GM12878 (cell line): Measurements from ENCODE around the gene LRRTM1.

Source experiments
- CBFB ChIP-seq: IDR thresholded peaks from 2 replicates; pipeline ENCODE4 v1.6.1; 2016; ENCODE audit warnings: antibody characterized with exemption, low read depth
- CBX5 ChIP-seq: sonication (generic); IDR thresholded peaks from 2 replicates; pipeline ENCODE4 v1.6.1; 2016; ENCODE audit warnings: low read depth, moderate library complexity, mild to moderate bottlenecking, inconsistent platforms
- CTCF ChIP-seq, 3 experiments: IDR thresholded peaks in 2 of 3; conservative IDR thresholded peaks in 1 of 3; 2 replicates each; pipeline ENCODE4 v1.5.1; 2011; ENCODE audit warnings: low read depth in 3 of 3, low read length in 3 of 3, mild to moderate bottlenecking in 3 of 3, control low read depth in 2 of 3, moderate library complexity in 2 of 3, inconsistent platforms in 1 of 3, mixed read lengths in 1 of 3; ENCODE audit not compliant: control insufficient read depth in 2 of 3, insufficient read depth in 1 of 3; ENCODE audit errors: extremely low read depth in 1 of 3
- MAX ChIP-seq: IDR thresholded peaks from 2 replicates; pipeline ENCODE4 v1.6.1; 2012; ENCODE audit warnings: low read depth, low read length, improper control_type of control experiment
- MXI1 ChIP-seq: fragments of 150-350 bp; IDR thresholded peaks from 2 replicates; pipeline ENCODE4 v1.6.1; 2011; ENCODE audit warnings: low read depth, mild to moderate bottlenecking, inconsistent platforms, low read length, improper control_type of control experiment
- MYC ChIP-seq: IDR thresholded peaks from 2 replicates; pipeline ENCODE4 v1.6.1; 2011; ENCODE audit warnings: mild to moderate bottlenecking, low read length, moderate library complexity, inconsistent platforms; ENCODE audit not compliant: insufficient read depth, insufficient replicate concordance, insufficient read length, severe bottlenecking
- NKRF ChIP-seq: fragments of 450-650 bp; conservative IDR thresholded peaks from 2 replicates; pipeline ENCODE4 v1.6.1; 2017; ENCODE audit warnings: mild to moderate bottlenecking, moderate library complexity
- NR2C2 ChIP-seq: IDR thresholded peaks from 2 replicates; pipeline ENCODE4 v1.6.1; 2011; ENCODE audit warnings: borderline replicate concordance, low read depth; ENCODE audit not compliant: control insufficient read depth, insufficient read length
- RAD21 ChIP-seq: IDR thresholded peaks from 2 replicates; pipeline ENCODE4 v1.6.1; 2011; ENCODE audit warnings: mild to moderate bottlenecking, low read depth, low read length, moderate library complexity; ENCODE audit not compliant: insufficient read depth
- YY1 ChIP-seq: IDR thresholded peaks from 2 replicates; pipeline ENCODE4 v1.6.1; 2011; ENCODE audit warnings: low read depth, mild to moderate bottlenecking, low read length

GRCh38 chr2:80348953-80349352, 44.4 kb upstream of the LRRTM1 start:
- TF ChIP-seq YY1: no peak
- TF ChIP-seq CBFB: no peak
- TF ChIP-seq MXI1: no peak
- TF ChIP-seq CBX5: no peak
- no peak for TF ChIP-seq NR2C2
- TF ChIP-seq CTCF (IDR thresholded peaks at IDR 0.05 in 2 of 3, conservative IDR thresholded peaks at IDR 0.05 in 1 of 3; ENCODE audit: control insufficient read depth in 2 of 3, extremely low read depth in 1 of 3, insufficient read depth in 1 of 3, low read depth in 3 of 3, low read length in 3 of 3): no peak
- TF ChIP-seq MAX: no peak
- TF ChIP-seq MYC: no peak
- TF ChIP-seq RAD21: no peak
- TF ChIP-seq NKRF: no peak
